ENCODE measurements around the gene AOPEP.
A peak's percentile ranks its signal among the peaks of the same experiment; 100 is the strongest.

AOPEP gene

GRCh38 chr9:95078511-95078910, 352.0 kb downstream of the AOPEP start:
- no peak for TF ChIP-seq CTCF (IDR thresholded peaks at IDR 0.05; ENCODE audit: extremely low read depth, insufficient read depth, missing control alignments)
- in situ Hi-C loops (cut with MboI; ENCODE audit: low pct_unique_long_range_greater_than_20kb, low sequenced_read_pairs, unreplicated experiment), result no loop called here
- no peak for DNase-seq (ENCODE audit: low spot score)

DNA sequence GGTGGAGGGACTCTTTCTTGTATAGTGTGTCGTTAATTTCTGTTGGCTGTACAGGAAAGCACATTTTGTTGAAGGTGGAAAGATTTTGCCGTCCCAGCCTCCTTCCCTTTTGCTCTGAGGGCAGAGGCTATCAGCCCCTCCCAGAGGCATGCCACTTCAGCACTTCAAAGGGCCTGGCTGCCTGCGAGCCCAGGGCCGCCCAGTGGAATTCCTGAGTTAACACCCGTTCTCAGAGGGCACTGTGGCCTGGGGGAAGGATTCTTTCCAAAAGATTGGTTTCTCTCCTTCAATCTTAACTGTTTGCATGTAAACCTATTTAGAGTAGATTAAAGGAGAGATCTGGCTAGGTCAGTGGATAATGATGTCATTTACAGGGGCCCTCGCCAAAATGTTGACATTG, 352.4 kb downstream of the AOPEP start:
- in situ Hi-C loops (cut with MboI; ENCODE audit: low pct_unique_long_range_greater_than_20kb, low sequenced_read_pairs, unreplicated experiment), result no loop called here
- peak; percentile 14 for DNase-seq (ENCODE audit: low spot score)
- TF ChIP-seq CTCF (IDR thresholded peaks at IDR 0.05; ENCODE audit: extremely low read depth, insufficient read depth, missing control alignments), result no peak

- peak; percentile 17 for DNase-seq (ENCODE audit: low spot score)
- no peak for TF ChIP-seq CTCF (IDR thresholded peaks at IDR 0.05; ENCODE audit: extremely low read depth, insufficient read depth, missing control alignments)
- in situ Hi-C loops (cut with MboI; ENCODE audit: low pct_unique_long_range_greater_than_20kb, low sequenced_read_pairs, unreplicated experiment), result no loop called here
Observed at GRCh38 chr9:95079461-95079860, 353.0 kb downstream of the AOPEP start.

DNA sequence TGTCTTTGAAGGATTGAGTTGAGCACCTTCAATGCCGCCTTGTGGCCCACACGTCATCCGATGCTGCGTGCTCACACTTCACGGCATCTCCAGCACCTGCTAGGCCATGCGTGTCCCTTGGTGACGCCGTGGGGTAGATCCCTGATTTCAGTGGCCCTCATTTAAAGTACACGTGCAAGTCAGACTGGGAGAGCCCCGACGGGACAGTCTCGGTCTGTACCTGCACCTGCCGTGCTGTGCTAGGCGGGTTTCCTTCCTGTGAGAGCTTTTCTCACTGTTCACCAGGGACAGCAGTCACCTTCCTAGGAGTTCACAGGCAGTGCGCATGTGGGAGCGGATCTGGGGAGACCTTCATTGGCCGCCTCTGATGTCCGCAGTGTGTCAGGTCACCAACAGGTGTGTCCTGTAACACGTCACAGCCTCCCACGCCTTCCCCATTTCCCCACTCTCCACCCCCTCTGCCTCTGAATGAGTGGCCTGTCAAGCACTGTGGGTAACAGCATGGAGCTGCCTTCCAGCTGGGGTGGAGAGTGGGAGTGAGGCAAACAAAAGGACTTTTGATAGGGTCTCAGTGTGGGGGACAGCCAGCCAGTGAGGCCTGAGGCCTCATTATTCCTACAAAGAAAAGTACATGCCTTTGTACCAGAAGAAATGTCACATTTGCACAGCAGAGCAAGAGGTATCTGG, 354.6 kb downstream of the AOPEP start:
- no peak for DNase-seq (ENCODE audit: low spot score)

GRCh38 chr9:95081998-95082397, 355.5 kb downstream of the AOPEP start:
- no peak for TF ChIP-seq CTCF (IDR thresholded peaks at IDR 0.05; ENCODE audit: extremely low read depth, insufficient read depth, missing control alignments)
- in situ Hi-C loops (cut with MboI; ENCODE audit: low pct_unique_long_range_greater_than_20kb, low sequenced_read_pairs, unreplicated experiment), result no loop called here
- no peak for DNase-seq (ENCODE audit: low spot score)

More for the DNA sequence above, 354.6 kb downstream of the AOPEP start:
- in situ Hi-C loops (cut with MboI; ENCODE audit: low pct_unique_long_range_greater_than_20kb, low sequenced_read_pairs, unreplicated experiment), result no loop called here
- no peak for TF ChIP-seq CTCF (IDR thresholded peaks at IDR 0.05; ENCODE audit: extremely low read depth, insufficient read depth, missing control alignments)

- in situ Hi-C loops (cut with MboI; ENCODE audit: low pct_unique_long_range_greater_than_20kb, low sequenced_read_pairs, unreplicated experiment), result no loop called here
- TF ChIP-seq CTCF (IDR thresholded peaks at IDR 0.05; ENCODE audit: extremely low read depth, insufficient read depth, missing control alignments), result no peak
- DNase-seq (ENCODE audit: low spot score), result no peak
Observed at GRCh38 chr9:95082401-95083084, 356.0 kb downstream of the AOPEP start.

Data from GM13977 (cell line).